Left ventricle myocardium inferior (tissue), 1 donor: ENCODE data around the gene DHX15. TPM values are rescaled to one million over a fixed set of nuclear protein-coding genes. Genes with fewer than 3 reads are reported as not detected.

Experiments used
- DNase-seq: peaks from one replicate; pipeline ENCODE4 v3.0.0-alpha.2; 2020
- H3K27ac ChIP-seq: fragments of 200-600 bp; replicated peaks from 2 replicates; pipeline ENCODE4 v1.8.0; 2021
- H3K27me3 ChIP-seq: fragments of 200-600 bp; 2 replicates; pipeline ENCODE4 v1.8.0; 2021; ENCODE audit warnings: low read depth
- H3K36me3 ChIP-seq: fragments of 200-600 bp; 2 replicates; pipeline ENCODE4 v1.8.0; 2021
- H3K4me1 ChIP-seq: fragments of 200-600 bp; 2 replicates; pipeline ENCODE4 v1.8.0; 2021
- H3K4me3 ChIP-seq: fragments of 200-600 bp; 2 replicates; pipeline ENCODE4 v1.8.0; 2021; ENCODE audit warnings: mild to moderate bottlenecking, moderate library complexity
- H3K9me3 ChIP-seq: fragments of 200-600 bp; replicated peaks from 2 replicates; pipeline ENCODE4 v1.8.0; 2021
- CTCF ChIP-seq: fragments of 200-600 bp; IDR thresholded peaks from 2 replicates; pipeline ENCODE4 v1.8.0; 2021; ENCODE audit warnings: antibody characterized with exemption, mild to moderate bottlenecking, borderline replicate concordance
- intact Hi-C: fragments of 100-400 bp; cut with micrococcal nuclease; formaldehyde crosslinking; loops from one replicate; pipeline ENCODE4 v1.11.0; 2022
- total RNA-seq: library from RNA; stranded (reverse); fragmentation: NEBNext Ultra II Directional; extraction: Animal tissue kit (Norgen Biotek cat#: 25700); gene quantifications from one replicate; pipeline ENCODE4 v1.2.1, GENCODE V29; 2021
- donor health status: DM: no; HTN: yes; CAD: no; lungs with severe emphysema.

The DHX15 gene
- total RNA-seq, 1 donor from 2014 or later, result 50.7 TPM

- peaks cover 45% of the 10 kb centered on the region for H3K36me3 ChIP-seq
- peaks cover 45% of the 10 kb centered on the region for H3K4me1 ChIP-seq
- H3K9me3 ChIP-seq, result no peaks in the 10 kb centered on the region
- no peak for DNase-seq
- no peak overlapping the region for H3K4me3 ChIP-seq
- no peak overlapping the region for H3K27ac ChIP-seq
- intact Hi-C loops, result no loop called here
- no peaks in the 10 kb centered on the region for H3K27me3 ChIP-seq
- TF ChIP-seq CTCF, result no peak
Observed at GRCh38 chr4:24550441-24551175, 33.7 kb downstream of the DHX15 start.

DNA sequence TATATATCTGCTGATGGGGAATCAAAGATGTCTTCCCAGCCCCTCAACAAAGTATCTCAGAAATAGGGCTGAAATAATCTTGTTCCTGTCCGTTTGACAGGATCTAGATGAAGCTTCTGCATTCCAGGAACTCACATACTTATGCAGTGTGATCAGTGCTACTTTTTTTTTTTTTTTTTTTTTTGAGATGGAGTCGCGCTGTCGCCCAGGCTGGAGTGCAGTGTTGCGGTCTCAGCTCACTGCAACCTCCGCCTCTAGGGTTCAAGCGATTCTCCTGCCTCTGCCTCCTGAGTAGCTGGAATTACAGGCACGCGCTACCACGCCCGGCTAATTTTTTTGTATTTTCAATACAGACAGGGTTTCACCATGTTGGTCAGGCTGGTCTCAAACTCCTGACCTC is 36.4 kb downstream of the DHX15 start:
- no peak overlapping the region for H3K4me3 ChIP-seq
- peaks cover 53% of the 10 kb centered on the region for H3K4me1 ChIP-seq
- no peak overlapping the region for H3K27ac ChIP-seq
- H3K36me3 ChIP-seq, result peaks cover 20% of the 10 kb centered on the region
- H3K9me3 ChIP-seq, result no peaks in the 10 kb centered on the region
- no peak for DNase-seq
- H3K27me3 ChIP-seq, result no peaks in the 10 kb centered on the region
- TF ChIP-seq CTCF, result no peak
- intact Hi-C loops, result no loop called here

DNA sequence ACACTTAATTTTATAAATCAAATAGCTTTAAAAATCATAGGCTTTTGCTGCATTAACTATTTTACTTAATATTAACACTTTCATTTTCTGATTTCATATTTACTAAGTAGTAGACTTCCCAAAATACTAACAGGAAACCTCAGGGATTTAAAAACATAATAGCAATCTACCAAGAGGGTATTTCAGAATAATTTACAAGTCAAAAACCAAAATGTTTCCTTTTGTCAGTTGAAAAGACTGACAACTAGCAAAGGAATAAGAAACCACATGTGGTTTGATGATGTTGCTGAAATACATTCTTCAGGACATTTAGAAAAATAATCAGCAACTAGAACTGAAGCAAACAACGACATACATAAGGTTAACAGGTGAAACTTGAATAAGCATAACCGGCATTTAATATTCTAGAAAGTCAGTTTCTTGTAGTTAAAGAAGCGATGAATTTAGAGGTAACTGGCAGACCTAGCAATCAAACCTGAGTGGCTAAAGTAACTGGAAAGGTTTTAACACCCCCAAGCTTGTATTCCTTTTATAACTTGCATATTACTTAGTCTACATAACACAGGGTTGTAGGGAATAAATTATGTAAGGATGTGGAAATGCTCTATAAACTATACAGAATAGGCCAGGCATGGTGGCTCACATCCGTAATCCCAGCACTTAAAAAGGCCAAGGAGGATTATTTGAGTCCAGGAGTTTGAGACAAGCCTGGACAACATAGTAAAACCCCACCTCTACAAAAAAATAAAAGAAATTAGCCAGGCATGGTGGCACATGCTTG is 40.0 kb downstream of the DHX15 start:
- Histone ChIP-seq H3K4me3 (no peak overlapping the region), H3K9me3 (no peaks in the 10 kb centered on the region), H3K36me3 (peaks cover 49% of the 10 kb centered on the region), H3K27me3 (no peaks in the 10 kb centered on the region), H3K4me1 (peaks cover 32% of the 10 kb centered on the region), H3K27ac (no peak overlapping the region)
- intact Hi-C loops, result no loop called here
- no peak for DNase-seq
- no peak for TF ChIP-seq CTCF

GRCh38 chr4:24537025-24537424 is 47.3 kb downstream of the DHX15 start:
- no peaks in the 10 kb centered on the region for H3K9me3 ChIP-seq
- H3K36me3 ChIP-seq, result peaks cover 65% of the 10 kb centered on the region
- no peak for TF ChIP-seq CTCF
- DNase-seq, result no peak
- no peak overlapping the region for H3K4me3 ChIP-seq
- intact Hi-C loops, result no loop called here
- no peaks in the 10 kb centered on the region for H3K27me3 ChIP-seq
- H3K4me1 ChIP-seq, result peaks cover 18% of the 10 kb centered on the region
- no peak overlapping the region for H3K27ac ChIP-seq

- no peaks in the 10 kb centered on the region for H3K27me3 ChIP-seq
- H3K27ac ChIP-seq, result no peak overlapping the region
- intact Hi-C loops, result no loop called here
- no peak overlapping the region for H3K4me3 ChIP-seq
- TF ChIP-seq CTCF, result no peak
- H3K4me1 ChIP-seq, result peaks cover 18% of the 10 kb centered on the region
- H3K9me3 ChIP-seq, result no peaks in the 10 kb centered on the region
- H3K36me3 ChIP-seq, result peaks cover 66% of the 10 kb centered on the region
- no peak for DNase-seq
Observed at GRCh38 chr4:24535399-24535798, 49.0 kb downstream of the DHX15 start.
